ENCODE results near the gene STEAP1.

DNA sequence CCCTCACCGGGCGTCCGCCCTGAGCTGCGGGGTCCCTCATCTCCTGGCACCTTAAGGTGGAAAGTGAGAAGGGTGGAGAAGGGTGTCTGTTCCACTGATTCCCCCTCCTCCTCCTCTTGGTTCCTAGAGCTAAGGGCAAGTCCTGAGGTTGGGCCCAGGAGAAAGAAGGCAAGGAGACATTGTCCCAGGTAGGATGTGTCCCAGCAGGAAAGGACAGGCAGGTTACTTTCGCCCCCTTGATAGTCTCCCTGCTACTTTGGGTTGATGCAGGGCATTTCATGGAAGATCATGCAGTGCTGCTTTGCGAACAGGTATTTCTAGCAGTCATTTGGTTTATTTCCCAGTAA is 57.9 kb downstream of the STEAP1 start:
- TF ChIP-seq POLR2AphosphoS5 (IDR thresholded peaks at IDR 0.05) (no peak), EP300 (IDR thresholded peaks at IDR 0.05) (no peak)
- TF ChIP-seq, protein P1, sequence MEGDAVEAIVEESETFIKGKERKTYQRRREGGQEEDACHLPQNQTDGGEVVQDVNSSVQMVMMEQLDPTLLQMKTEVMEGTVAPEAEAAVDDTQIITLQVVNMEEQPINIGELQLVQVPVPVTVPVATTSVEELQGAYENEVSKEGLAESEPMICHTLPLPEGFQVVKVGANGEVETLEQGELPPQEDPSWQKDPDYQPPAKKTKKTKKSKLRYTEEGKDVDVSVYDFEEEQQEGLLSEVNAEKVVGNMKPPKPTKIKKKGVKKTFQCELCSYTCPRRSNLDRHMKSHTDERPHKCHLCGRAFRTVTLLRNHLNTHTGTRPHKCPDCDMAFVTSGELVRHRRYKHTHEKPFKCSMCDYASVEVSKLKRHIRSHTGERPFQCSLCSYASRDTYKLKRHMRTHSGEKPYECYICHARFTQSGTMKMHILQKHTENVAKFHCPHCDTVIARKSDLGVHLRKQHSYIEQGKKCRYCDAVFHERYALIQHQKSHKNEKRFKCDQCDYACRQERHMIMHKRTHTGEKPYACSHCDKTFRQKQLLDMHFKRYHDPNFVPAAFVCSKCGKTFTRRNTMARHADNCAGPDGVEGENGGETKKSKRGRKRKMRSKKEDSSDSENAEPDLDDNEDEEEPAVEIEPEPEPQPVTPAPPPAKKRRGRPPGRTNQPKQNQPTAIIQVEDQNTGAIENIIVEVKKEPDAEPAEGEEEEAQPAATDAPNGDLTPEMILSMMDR (IDR thresholded peaks at IDR 0.05): no peak
